NT2/D1 (cell line): Measurements from ENCODE around the gene CYBA.

Experiments used
- DNase-seq: peaks from one replicate; pipeline ENCODE4 v3.0.0-alpha.2; 2011; ENCODE audit warnings: low read depth, low spot score
- H3K27me3 ChIP-seq: 2 replicates; pipeline ENCODE4 v1.6.0; 2011; ENCODE audit warnings: mild to moderate bottlenecking; ENCODE audit not compliant: insufficient read length, insufficient read depth
- H3K36me3 ChIP-seq: 2 replicates; pipeline ENCODE4 v1.6.1; 2011; ENCODE audit warnings: mild to moderate bottlenecking, low read length, mixed read lengths; ENCODE audit not compliant: insufficient read depth, insufficient read length
- H3K4me1 ChIP-seq: 2 replicates; pipeline ENCODE4 v1.5.1; 2011; ENCODE audit not compliant: insufficient read depth, insufficient read length
- H3K4me3 ChIP-seq: 2 replicates; pipeline ENCODE4 v1.5.1; 2011; ENCODE audit warnings: low read depth; ENCODE audit not compliant: insufficient read length
- H3K9ac ChIP-seq: 2 replicates; pipeline ENCODE4 v1.6.0; 2011; ENCODE audit warnings: low read depth; ENCODE audit not compliant: insufficient read length
- H3K9me3 ChIP-seq: 2 replicates; pipeline ENCODE4 v1.5.1; 2011; ENCODE audit warnings: mild to moderate bottlenecking, low read length; ENCODE audit not compliant: insufficient read depth
- SUZ12 ChIP-seq: IDR thresholded peaks from 2 replicates; pipeline ENCODE4 v1.6.1; 2011; ENCODE audit not compliant: insufficient read length, insufficient read depth; ENCODE audit errors: extremely low read depth
- YY1 ChIP-seq: IDR thresholded peaks from 2 replicates; pipeline ENCODE4 v1.6.1; 2011; ENCODE audit not compliant: insufficient read length, insufficient read depth
- ZNF274 ChIP-seq: IDR thresholded peaks from 2 replicates; pipeline ENCODE4 v1.6.1; 2011; ENCODE audit warnings: mild to moderate bottlenecking, low read depth, low read length

CYBA gene

GRCh38 chr16:88634141-88634993, 16.5 kb downstream of the CYBA start:
- no peak for DNase-seq

GRCh38 chr16:88633684-88634140, 17.1 kb downstream of the CYBA start:
- Histone ChIP-seq H3K9me3 (no peaks in the 10 kb centered on the region), H3K4me1 (peaks cover 39% of the 10 kb centered on the region), H3K4me3 (peak overlapping the region; percentile 31), H3K27me3 (peaks cover 12% of the 10 kb centered on the region), H3K9ac (peak overlapping the region; percentile 79), H3K36me3 (peaks cover 45% of the 10 kb centered on the region)
- TF ChIP-seq SUZ12 (no peak), ZNF274 (no peak), YY1 (no peak)
- no peak for DNase-seq

More at GRCh38 chr16:88634141-88634993, 16.5 kb downstream of the CYBA start:
- H3K9ac ChIP-seq = peak overlapping the region; percentile 79
- H3K4me1 ChIP-seq = peaks cover 45% of the 10 kb centered on the region
- peak overlapping the region; percentile 31 for H3K4me3 ChIP-seq
- peaks cover 15% of the 10 kb centered on the region for H3K27me3 ChIP-seq
- TF ChIP-seq YY1 (no peak), ZNF274 (no peak), SUZ12 (no peak)
- H3K9me3 ChIP-seq = no peaks in the 10 kb centered on the region
- peaks cover 40% of the 10 kb centered on the region for H3K36me3 ChIP-seq

- peaks cover 38% of the 10 kb centered on the region for H3K4me1 ChIP-seq
- H3K4me3 ChIP-seq = no peak overlapping the region
- H3K9me3 ChIP-seq = no peaks in the 10 kb centered on the region
- H3K9ac ChIP-seq = no peak overlapping the region
- H3K27me3 ChIP-seq = peaks cover 10% of the 10 kb centered on the region
- TF ChIP-seq SUZ12 (no peak), YY1 (no peak), ZNF274 (no peak)
- no peak for DNase-seq
- peaks cover 56% of the 10 kb centered on the region for H3K36me3 ChIP-seq
Measured at GRCh38 chr16:88632587-88632930, 18.3 kb downstream of the CYBA start.

GRCh38 chr16:88631920-88632586, 18.8 kb downstream of the CYBA start:
- no peaks in the 10 kb centered on the region for H3K9me3 ChIP-seq
- H3K27me3 ChIP-seq = peaks cover 10% of the 10 kb centered on the region
- TF ChIP-seq SUZ12 = no peak
- TF ChIP-seq YY1 = no peak
- no peak for TF ChIP-seq ZNF274
- H3K4me3 ChIP-seq = no peak overlapping the region
- H3K36me3 ChIP-seq = peaks cover 61% of the 10 kb centered on the region
- H3K4me1 ChIP-seq = peaks cover 35% of the 10 kb centered on the region
- H3K9ac ChIP-seq = peak overlapping the region; percentile 3
- no peak for DNase-seq

- DNase-seq = no peak
- Histone ChIP-seq H3K9me3 (no peaks in the 10 kb centered on the region), H3K27me3 (peaks cover 9% of the 10 kb centered on the region), H3K36me3 (peaks cover 66% of the 10 kb centered on the region), H3K9ac (no peak overlapping the region), H3K4me1 (peaks cover 35% of the 10 kb centered on the region), H3K4me3 (no peak overlapping the region)
- no peak for TF ChIP-seq SUZ12
- no peak for TF ChIP-seq YY1
- TF ChIP-seq ZNF274 = no peak
Measured at GRCh38 chr16:88631384-88631783, 19.5 kb downstream of the CYBA start.

GRCh38 chr16:88630941-88631340, 19.9 kb downstream of the CYBA start:
- peaks cover 71% of the 10 kb centered on the region for H3K36me3 ChIP-seq
- H3K27me3 ChIP-seq = peaks cover 5% of the 10 kb centered on the region
- DNase-seq = no peak
- TF ChIP-seq YY1 (no peak), ZNF274 (no peak), SUZ12 (no peak)
- H3K9ac ChIP-seq = peak overlapping the region; percentile 42
- H3K4me3 ChIP-seq = no peak overlapping the region
- H3K9me3 ChIP-seq = no peaks in the 10 kb centered on the region
- peaks cover 35% of the 10 kb centered on the region for H3K4me1 ChIP-seq

- Histone ChIP-seq H3K9ac (no peak overlapping the region), H3K9me3 (no peaks in the 10 kb centered on the region), H3K27me3 (no peaks in the 10 kb centered on the region), H3K4me1 (peaks cover 31% of the 10 kb centered on the region), H3K36me3 (peaks cover 74% of the 10 kb centered on the region), H3K4me3 (no peak overlapping the region)
- no peak for DNase-seq
- TF ChIP-seq YY1 (no peak), ZNF274 (no peak), SUZ12 (no peak)
Measured at GRCh38 chr16:88630433-88630832, 20.4 kb downstream of the CYBA start.
